Uterus (tissue), 4 donors: Measurements from ENCODE around the gene FBXO3. TPM values are rescaled to one million over a fixed set of nuclear protein-coding genes. Genes with fewer than 3 reads are reported as not detected.

Experiments
- DNase-seq, 2 donors: peaks; one replicate each; pipeline ENCODE4 v3.0.0-alpha.2; 2019 to 2020
- H3K27ac ChIP-seq, 2 donors: fragments of 200-600 bp; sonication (generic); 1 replicate in 1 of 2; 2 replicates in 1 of 2; pipeline ENCODE4 v1.5.1; 2016 to 2018
- H3K27me3 ChIP-seq, 2 donors: fragments of 200-600 bp; sonication (generic); one replicate each; pipeline ENCODE4 v1.5.1; 2018 to 2019; ENCODE audit warnings: control low read depth in 1 of 2
- H3K36me3 ChIP-seq, 2 donors: fragments of 200-600 bp; sonication (generic); one replicate each; pipeline ENCODE4 v1.5.1; 2019; ENCODE audit warnings: control low read depth in 1 of 2
- H3K4me1 ChIP-seq, 2 donors: fragments of 200-600 bp; sonication (generic); one replicate each; pipeline ENCODE4 v1.5.1; 2018 to 2019; ENCODE audit warnings: control low read depth in 1 of 2
- H3K4me3 ChIP-seq, 2 donors: fragments of 200-600 bp; sonication (generic); 1 replicate in 1 of 2; 2 replicates in 1 of 2; pipeline ENCODE4 v1.5.1; 2018 to 2019; ENCODE audit warnings: mild to moderate bottlenecking in 1 of 2
- H3K9me3 ChIP-seq, 2 donors: fragments of 200-600 bp; sonication (generic); one replicate each; pipeline ENCODE4 v1.5.1; 2019; ENCODE audit warnings: control low read depth in 1 of 2
- CTCF ChIP-seq, 4 experiments: fragments of 200-600 bp in 2 of 4; fragments of 450-650 bp in 2 of 4; sonication (generic) in 2 of 4; IDR thresholded peaks; one replicate each; pipeline ENCODE4 v1.5.1; 2016 to 2019; ENCODE audit warnings: antibody characterized with exemption in 4 of 4, mild to moderate bottlenecking in 2 of 4, moderate library complexity in 1 of 4
- POLR2A ChIP-seq, 2 donors: fragments of 450-650 bp; IDR thresholded peaks; one replicate each; pipeline ENCODE4 v1.6.1; 2016; ENCODE audit warnings: antibody characterized with exemption in 2 of 2, mild to moderate bottlenecking in 1 of 2, moderate library complexity in 1 of 2
- intact Hi-C: fragments of 100-400 bp; cut with DNase I; formaldehyde crosslinking; loops from one replicate; pipeline ENCODE4 v1.15.1; 2023; ENCODE audit warnings: low total_unique reads
- total RNA-seq, 4 donors: library from RNA; depleted of rRNA in 3 of 4; stranded (reverse); fragments of >200 nt in 3 of 4; gene quantifications; one replicate each; pipeline versions ENCODE4 v1.1.0 to v1.2.4, GENCODE V29; 2014 to 2023
- donor health status: DM: yes; HTN: yes; CAD: no.

FBXO3 gene
- total RNA-seq, 4 donors from 2014 or later: 12.0 to 92.7 (median 47.8) TPM

GRCh38 chr11:33735271-33736147, 38.8 kb downstream of the FBXO3 start:
- Histone ChIP-seq H3K4me3 (peak overlapping the region; percentile 66 to 85), H3K27ac (peak overlapping the region; percentile 86 to 93), H3K4me1 (no peaks in the 10 kb centered on the region), H3K9me3 (no peaks in the 10 kb centered on the region), H3K36me3 (no peaks in the 10 kb centered on the region), H3K27me3 (no peaks in the 10 kb centered on the region)
- DNase-seq: no peak
- intact Hi-C loops: no loop called here
- TF ChIP-seq CTCF (IDR thresholded peaks at IDR 0.05): no peak

GRCh38 chr11:33734441-33735270, 39.7 kb downstream of the FBXO3 start:
- intact Hi-C loops: no loop called here
- H3K27ac ChIP-seq: peak overlapping the region; percentile 86 to 93
- H3K4me1 ChIP-seq: no peaks in the 10 kb centered on the region
- DNase-seq: no peak
- no peaks in the 10 kb centered on the region for H3K27me3 ChIP-seq
- peak overlapping the region; percentile 66 to 85 for H3K4me3 ChIP-seq
- no peaks in the 10 kb centered on the region for H3K9me3 ChIP-seq
- no peaks in the 10 kb centered on the region for H3K36me3 ChIP-seq
- peak in 1 of 2 donors; percentile 8 for TF ChIP-seq POLR2A (IDR thresholded peaks at IDR 0.05)
- TF ChIP-seq CTCF (IDR thresholded peaks at IDR 0.05): no peak

DNA sequence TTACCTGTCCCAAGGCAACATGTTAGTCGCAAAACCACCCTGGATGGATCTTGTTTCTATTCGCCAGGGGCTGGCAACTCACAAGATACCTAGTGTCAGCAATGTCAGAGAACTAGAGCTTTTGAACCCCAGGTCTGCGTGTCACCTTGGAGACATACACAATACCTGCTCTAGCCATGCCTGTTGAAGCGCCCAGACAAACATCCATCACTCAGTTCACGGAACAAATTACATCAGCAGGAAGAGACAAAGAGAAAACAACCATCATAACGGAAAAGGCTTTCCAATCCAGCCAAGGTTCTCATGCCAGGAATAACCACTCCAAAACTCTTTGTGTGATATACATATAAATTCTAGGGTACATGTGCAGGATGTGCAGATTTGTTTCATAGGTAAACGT, 40.3 kb downstream of the FBXO3 start:
- Histone ChIP-seq H3K4me1 (no peaks in the 10 kb centered on the region), H3K4me3 (peak overlapping the region; percentile 66 to 85), H3K27me3 (no peaks in the 10 kb centered on the region), H3K36me3 (no peaks in the 10 kb centered on the region), H3K27ac (peak overlapping the region; percentile 86 to 93), H3K9me3 (no peaks in the 10 kb centered on the region)
- intact Hi-C loops: no loop called here
- DNase-seq: no peak
- TF ChIP-seq POLR2A (IDR thresholded peaks at IDR 0.05) (no peak), CTCF (IDR thresholded peaks at IDR 0.05) (no peak)

DNA sequence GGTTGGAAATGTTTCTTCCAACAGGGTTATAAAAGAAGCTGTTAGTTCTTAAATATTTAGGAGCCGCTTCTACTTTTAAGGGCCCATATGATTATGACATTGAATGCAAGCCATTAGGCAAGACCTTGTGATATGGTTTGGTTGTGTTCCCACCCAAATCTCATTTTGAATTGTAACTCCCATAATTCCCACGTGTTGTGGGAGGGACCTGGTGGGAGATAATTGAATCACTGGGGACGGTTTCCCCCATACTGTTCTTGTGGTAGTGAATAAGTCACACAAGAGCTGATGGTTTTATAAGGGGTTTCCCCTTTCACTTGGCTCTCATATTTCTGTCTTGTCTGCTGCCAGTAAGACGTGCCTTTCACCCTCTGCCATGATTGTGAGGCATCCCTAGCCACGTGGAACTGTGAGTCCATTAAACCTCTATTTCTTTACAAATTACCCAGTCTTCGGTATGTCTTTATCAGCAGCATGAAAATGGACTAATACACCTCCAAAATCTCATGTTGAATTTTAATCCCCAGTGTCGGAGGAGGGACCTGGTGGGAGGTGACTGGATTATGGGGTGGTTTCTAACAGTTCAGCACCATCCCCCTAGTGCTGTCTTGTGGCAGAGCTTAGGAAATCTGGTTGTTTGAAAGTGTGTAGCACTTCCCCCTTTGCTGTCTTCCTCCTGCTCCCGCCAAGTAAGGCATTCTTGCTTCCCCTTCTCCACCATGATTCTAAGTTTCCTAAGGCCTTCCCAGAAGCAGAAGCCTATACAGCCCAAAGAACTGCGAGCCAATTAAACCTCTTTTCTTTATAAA, 42.4 kb downstream of the FBXO3 start:
- H3K9me3 ChIP-seq: no peaks in the 10 kb centered on the region
- no peaks in the 10 kb centered on the region for H3K27me3 ChIP-seq
- H3K27ac ChIP-seq: peak overlapping the region in 1 of 2 donors; percentile 8
- DNase-seq: no peak
- H3K36me3 ChIP-seq: no peaks in the 10 kb centered on the region
- H3K4me3 ChIP-seq: no peak overlapping the region
- TF ChIP-seq CTCF (IDR thresholded peaks at IDR 0.05) (no peak), POLR2A (IDR thresholded peaks at IDR 0.05) (no peak)
- H3K4me1 ChIP-seq: no peaks in the 10 kb centered on the region
- intact Hi-C loops: no loop called here
